ENCODE data around the gene CRIP2.

The CRIP2 gene

DNA sequence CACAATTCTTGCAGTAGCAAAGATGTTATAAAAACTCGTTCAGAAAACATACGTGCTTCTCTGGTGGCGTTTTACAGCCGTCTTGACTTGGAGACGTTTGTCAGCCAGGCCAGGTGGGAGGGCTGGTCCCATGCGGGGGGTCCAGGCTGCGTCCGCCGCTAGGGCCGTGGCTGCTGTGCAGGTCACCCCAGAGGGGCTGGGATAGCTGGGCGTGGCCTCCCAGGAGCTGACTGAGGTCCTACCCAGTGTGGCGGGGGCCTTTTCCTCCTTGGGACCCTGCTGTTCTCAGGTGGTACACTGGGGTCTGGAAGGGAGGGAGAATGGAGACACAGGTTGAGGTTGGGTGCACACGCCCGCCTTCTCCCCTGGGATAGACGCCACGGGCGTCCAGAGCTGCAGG is 29.8 kb upstream of the CRIP2 start:
- no peak for DNase-seq (ENCODE audit: low read depth, low spot score)

DNA sequence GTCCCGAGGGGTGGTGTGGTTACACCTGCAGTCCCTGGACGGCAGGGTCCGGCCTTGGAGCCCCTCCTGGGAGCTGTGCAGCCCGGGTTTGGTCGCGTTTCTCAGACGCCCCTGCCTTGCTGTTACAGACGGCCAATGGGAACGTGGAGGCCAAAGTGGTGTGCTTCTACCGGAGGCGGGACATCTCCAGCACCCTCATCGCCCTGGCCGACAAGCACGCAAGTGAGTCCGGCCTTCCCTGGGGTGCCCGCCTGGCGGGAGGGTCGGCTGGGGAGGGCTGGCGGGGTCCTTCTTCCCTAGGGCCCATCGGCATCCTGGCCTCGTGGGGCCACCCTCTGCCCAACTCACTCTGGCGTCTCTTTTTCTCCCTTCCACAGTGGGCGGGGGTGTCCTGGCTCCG is 29.3 kb upstream of the CRIP2 start:
- DNase-seq (ENCODE audit: low read depth, low spot score) = no peak

GRCh38 chr14:105445901-105446845 is 28.4 kb upstream of the CRIP2 start:
- no peak for DNase-seq (ENCODE audit: low read depth, low spot score)

- no peak for DNase-seq (ENCODE audit: low read depth, low spot score)
Measured at GRCh38 chr14:105446971-105447370, 27.6 kb upstream of the CRIP2 start.

DNA sequence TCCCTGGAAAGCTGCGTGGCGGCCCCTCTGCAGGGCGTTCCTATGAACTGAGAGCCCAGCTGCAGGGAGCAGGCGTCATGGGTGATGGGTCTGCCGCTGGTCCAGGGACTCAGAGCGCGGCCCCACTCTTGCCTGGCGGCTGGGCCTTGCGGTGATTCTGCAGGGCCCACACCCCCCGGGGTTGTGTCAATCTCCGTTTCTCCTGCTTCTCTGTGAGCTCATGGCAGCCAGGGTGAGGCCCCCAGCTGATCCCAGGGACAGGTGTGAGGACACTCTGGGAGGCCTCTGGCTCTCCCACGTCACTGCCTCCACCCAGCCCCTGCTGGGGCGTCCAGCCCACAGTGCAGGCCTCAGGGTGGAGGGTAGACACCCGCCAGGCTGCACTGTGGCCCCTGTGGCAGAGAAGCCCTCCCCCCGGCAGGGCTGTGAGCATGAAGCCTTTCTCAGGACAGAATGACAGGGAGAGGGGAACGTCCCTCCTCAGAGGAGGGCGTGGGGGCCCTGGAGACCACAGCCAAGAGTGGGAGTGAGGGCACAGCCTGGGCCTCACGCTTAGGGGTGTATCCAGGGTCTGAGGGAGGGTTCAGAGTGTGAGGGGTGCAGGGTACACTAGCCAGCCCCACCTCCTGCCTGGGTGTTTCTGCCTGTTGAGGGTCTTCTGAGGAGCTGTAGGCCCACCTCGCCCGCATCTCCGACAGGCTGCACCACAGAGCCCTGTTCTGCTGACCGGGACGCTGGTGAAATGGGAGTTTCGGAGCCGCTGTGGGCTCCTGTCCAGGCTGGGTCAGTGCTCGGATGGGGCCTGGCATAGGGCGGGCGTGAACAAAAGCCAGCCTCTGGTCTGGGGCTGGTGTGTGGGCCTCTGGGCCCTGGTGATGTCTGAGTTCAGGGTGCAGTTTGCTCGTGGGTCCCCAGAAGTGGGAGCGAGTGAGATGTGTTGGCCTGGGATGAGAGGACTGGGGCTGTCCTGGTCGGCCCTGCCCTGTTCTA is 26.7 kb upstream of the CRIP2 start:
- DNase-seq (ENCODE audit: low read depth, low spot score) = no peak

DNA sequence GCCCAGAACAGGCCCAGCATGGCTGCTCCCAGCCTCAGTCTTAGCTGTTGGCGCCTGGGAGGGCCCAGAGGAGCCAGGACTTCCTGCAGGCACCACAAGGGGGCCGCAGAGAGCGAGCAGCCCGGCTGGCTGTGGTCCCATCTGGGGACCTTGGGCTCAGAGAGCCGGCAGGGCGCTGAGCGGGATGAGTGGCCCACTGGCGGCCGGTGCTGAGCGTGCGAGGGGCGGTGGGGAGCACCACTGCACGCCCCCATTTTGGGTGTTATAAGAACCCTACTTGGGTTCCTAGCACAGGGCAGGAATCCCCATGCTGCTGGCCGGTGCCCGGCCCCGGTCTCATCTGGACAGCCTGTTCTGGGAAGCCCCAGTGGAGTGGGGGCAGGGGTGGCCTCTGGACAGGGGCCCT is 25.9 kb upstream of the CRIP2 start:
- DNase-seq (ENCODE audit: low read depth, low spot score) = peak; percentile 25

DNA sequence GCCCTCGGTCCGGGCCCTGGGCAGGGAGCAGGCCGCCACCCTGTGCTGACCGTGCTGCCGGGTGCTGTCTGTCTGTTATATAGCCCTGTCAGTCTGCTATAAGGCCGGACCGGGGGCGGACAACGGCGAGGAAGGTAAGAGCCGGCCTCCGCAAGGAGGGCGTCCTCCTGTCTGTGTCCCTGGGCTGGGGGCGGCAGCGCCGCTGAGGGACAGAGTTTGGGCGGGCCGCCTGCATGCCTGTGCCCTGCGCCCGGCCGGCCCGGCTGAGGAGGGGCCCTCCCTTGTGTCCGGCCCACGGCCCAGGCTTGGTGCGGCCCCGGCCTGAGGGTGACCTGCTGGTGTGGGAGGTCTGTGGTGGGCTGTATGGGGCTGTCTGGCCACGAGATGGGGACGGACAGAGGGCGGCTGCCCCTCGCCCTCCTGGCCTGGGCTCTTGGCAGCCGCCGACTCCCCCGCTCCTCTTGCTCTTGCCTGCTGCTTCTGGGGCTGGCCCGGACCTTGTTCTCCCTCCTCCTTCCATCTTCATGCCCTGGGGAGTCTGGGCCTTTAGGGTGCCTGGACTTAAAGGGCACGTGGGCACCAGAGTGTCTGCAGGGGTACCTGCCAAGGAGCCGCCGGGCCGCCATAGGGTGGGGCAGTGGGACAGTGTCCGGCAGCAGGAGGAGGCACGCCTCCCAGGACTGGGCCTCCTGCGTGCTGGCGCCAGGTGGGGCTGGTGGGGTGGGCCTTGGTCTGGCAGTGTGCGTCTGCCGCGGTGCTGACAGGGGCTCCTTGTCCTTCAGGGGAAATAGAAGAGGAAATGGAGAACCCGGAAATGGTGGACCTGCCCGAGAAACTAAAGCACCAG is 25.1 kb upstream of the CRIP2 start:
- no peak for DNase-seq (ENCODE audit: low read depth, low spot score)

GRCh38 chr14:105450123-105450505 is 24.5 kb upstream of the CRIP2 start:
- DNase-seq (ENCODE audit: low read depth, low spot score) = no peak

DNA sequence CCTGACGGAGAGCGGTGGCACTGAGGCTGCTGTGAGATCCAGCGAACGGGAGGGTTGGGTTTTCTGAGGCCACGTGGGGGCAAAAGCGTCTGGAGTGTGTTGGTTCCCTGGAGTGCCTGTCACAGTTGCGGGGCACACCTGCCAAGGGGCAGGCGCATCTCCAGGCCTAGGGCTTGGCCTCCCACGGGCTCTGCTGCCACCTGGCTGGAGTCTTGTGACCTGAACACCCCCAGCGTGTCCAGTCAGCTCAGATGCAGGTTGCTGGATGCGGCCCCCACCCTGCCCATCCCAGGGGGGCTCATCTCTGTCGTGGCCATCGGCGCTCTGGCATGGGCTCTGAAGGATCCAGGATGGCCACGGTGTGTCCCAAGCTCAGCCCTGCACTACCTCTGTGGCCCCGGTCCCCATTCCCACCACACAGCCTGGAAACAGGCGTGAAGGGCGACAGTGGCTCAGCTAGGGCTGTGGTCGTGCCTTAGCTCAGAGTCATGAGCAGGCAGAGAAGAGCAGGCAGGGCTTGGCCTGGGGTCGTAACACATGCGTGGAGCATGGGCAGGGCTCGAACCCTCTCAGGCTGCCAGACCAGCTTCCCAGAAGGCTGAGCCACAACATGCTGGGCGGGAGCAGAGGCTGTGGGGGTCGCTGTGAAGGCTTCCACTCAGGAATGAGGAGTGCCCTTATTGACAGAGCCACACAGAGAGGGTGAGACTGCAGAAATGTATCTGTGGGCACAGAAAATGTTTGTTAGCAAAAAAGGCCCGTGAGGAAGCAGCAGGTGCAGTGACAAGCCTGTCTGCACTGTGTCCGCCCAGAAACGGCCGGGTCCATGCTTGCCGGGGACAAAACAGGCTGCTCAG is 23.5 kb upstream of the CRIP2 start:
- no peak for DNase-seq (ENCODE audit: low read depth, low spot score)

DNA sequence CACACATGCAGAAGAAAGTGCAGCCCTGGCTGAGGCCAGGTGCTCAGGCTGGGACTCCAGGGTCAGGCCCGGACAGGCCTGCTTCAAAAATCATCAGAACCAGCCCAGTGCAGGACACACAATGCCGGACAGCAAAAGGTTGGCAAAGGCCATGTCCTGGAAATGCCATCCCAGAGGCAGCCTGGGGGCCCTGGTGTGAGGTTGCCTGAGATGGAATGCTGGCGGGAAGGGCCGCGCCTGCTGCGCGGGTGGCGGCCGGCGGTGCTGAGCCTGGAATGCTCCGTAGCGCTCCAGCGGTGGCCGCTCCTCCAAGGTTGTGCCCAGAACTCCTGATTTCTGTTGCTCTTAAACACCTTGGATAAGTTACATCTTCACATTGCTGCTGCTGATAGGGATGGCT is 21.7 kb upstream of the CRIP2 start:
- no peak for DNase-seq (ENCODE audit: low read depth, low spot score)

GRCh38 chr14:105453847-105454246 is 20.8 kb upstream of the CRIP2 start:
- DNase-seq (ENCODE audit: low read depth, low spot score) = no peak

- no peak for DNase-seq (ENCODE audit: low read depth, low spot score)
Measured at GRCh38 chr14:105455086-105455640, 19.5 kb upstream of the CRIP2 start.

GRCh38 chr14:105455766-105456660 is 18.6 kb upstream of the CRIP2 start:
- no peak for DNase-seq (ENCODE audit: low read depth, low spot score)

- no peak for DNase-seq (ENCODE audit: low read depth, low spot score)
Measured at GRCh38 chr14:105456736-105457617, 17.6 kb upstream of the CRIP2 start.

GRCh38 chr14:105458010-105458409 is 16.6 kb upstream of the CRIP2 start:
- DNase-seq (ENCODE audit: low read depth, low spot score) = no peak

DNA sequence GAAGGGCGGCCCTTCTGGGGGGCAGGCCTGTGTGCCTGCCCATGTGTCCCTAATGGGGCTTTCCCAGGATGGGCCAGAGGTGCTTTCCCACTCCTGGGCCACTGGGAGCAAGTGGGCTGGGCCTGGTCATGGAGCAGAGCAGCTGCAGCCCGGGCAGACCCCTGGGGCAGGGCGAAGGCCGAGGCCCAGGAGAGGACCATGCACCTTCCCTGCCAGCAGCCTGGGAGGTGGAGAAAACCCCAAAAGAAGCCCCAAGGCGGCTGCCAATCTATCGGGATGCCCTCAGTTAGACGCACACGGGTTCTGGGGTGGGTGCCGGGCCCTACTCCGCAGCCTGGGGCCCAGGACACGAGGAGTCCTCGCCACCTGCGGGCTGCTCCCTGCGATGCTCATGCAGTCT is 16.1 kb upstream of the CRIP2 start:
- no peak for DNase-seq (ENCODE audit: low read depth, low spot score)

GRCh38 chr14:105460116-105460515 is 14.5 kb upstream of the CRIP2 start:
- no peak for DNase-seq (ENCODE audit: low read depth, low spot score)

DNA sequence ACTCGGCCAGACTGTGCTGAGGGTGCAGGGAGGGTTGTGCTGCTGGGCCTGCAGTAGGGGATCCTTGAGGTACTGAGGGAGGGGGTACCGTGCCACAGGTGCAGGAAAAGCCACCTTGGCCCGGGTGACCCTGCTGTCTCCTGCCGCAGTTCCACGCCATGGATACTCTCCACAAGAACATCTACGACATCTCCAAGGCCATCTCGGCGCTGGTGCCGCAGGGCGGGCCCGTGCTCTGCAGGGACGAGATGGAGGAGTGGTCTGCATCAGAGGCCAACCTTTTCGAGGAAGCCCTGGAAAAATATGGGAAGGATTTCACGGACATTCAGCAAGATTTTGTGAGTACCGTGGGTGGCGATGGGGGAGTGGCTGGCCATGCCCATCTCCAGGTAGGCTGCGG is 14.0 kb upstream of the CRIP2 start:
- DNase-seq (ENCODE audit: low read depth, low spot score) = no peak

All from activated CD4-positive, CD25-positive, alpha-beta regulatory T cell treated with anti-CD3 and anti-CD28 coated beads, Interleukin-2, amount 50 U/mL, for 16 hours (primary cell).